H9 (cell line): ENCODE results near the gene WDR31. TPM values are rescaled to one million over a fixed set of nuclear protein-coding genes. Genes with fewer than 3 reads are reported as not detected.

Source experiments
- DNase-seq: peaks from one replicate; pipeline ENCODE4 v3.0.0-alpha.2; 2017
- H2AFZ ChIP-seq: one replicate; pipeline ENCODE4 v1.6.1; 2013; ENCODE audit warnings: mild to moderate bottlenecking, low read length, control low read depth, moderate library complexity
- H2AK5ac ChIP-seq: 2 replicates; pipeline ENCODE4 v1.6.1; 2013; ENCODE audit warnings: low read length, control low read depth, mixed read lengths; ENCODE audit not compliant: insufficient read length
- H2BK120ac ChIP-seq: one replicate; pipeline ENCODE4 v1.6.1; 2013; ENCODE audit warnings: low read depth, mild to moderate bottlenecking, low read length, control low read depth, inconsistent platforms; ENCODE audit not compliant: poor library complexity, severe bottlenecking
- H2BK12ac ChIP-seq: 2 replicates; pipeline ENCODE4 v1.6.1; 2013; ENCODE audit warnings: low read length, control low read depth, mixed read lengths, low read depth; ENCODE audit not compliant: insufficient read length
- H2BK15ac ChIP-seq: 2 replicates; pipeline ENCODE4 v1.6.1; 2013; ENCODE audit warnings: low read depth, low read length, control low read depth
- H2BK20ac ChIP-seq: one replicate; pipeline ENCODE4 v1.6.1; 2013; ENCODE audit warnings: low read depth, mild to moderate bottlenecking, low read length, control low read depth, inconsistent platforms; ENCODE audit not compliant: poor library complexity, severe bottlenecking
- H2BK5ac ChIP-seq: 2 replicates; pipeline ENCODE4 v1.6.1; 2013; ENCODE audit warnings: low read length, control low read depth, mixed read lengths; ENCODE audit not compliant: insufficient read length
- H3K14ac ChIP-seq: 2 replicates; pipeline ENCODE4 v1.6.1; 2013; ENCODE audit warnings: low read length, control low read depth; ENCODE audit not compliant: insufficient read depth
- H3K18ac ChIP-seq: 2 replicates; pipeline ENCODE4 v1.6.1; 2013; ENCODE audit warnings: low read depth, mild to moderate bottlenecking, mixed read lengths, low read length, control low read depth; ENCODE audit not compliant: insufficient read length
- H3K23ac ChIP-seq: 2 replicates; pipeline ENCODE4 v1.6.1; 2013; ENCODE audit warnings: low read length, control low read depth, mixed read lengths, low read depth; ENCODE audit not compliant: insufficient read length
- H3K23me2 ChIP-seq: 2 replicates; pipeline ENCODE4 v1.6.1; 2013; ENCODE audit warnings: low read depth, mild to moderate bottlenecking, mixed read lengths, low read length, control low read depth; ENCODE audit not compliant: insufficient read length, poor library complexity, severe bottlenecking
- H3K27ac ChIP-seq: 2 replicates; pipeline ENCODE4 v1.5.1; 2013; ENCODE audit warnings: low read length, control low read depth, mixed read lengths, low read depth; ENCODE audit not compliant: insufficient read length
- H3K27me3 ChIP-seq: 2 replicates; pipeline ENCODE4 v1.6.1; 2013; ENCODE audit warnings: low read length, control low read depth, inconsistent platforms; ENCODE audit not compliant: insufficient read depth
- H3K4ac ChIP-seq: 2 replicates; pipeline ENCODE4 v1.6.1; 2013; ENCODE audit warnings: low read depth, mild to moderate bottlenecking, control low read depth, inconsistent platforms, low read length, moderate library complexity
- H3K4me1 ChIP-seq: 2 replicates; pipeline ENCODE4 v1.6.1; 2013; ENCODE audit warnings: low read length, control low read depth, inconsistent platforms; ENCODE audit not compliant: insufficient read depth
- H3K4me2 ChIP-seq: 2 replicates; pipeline ENCODE4 v1.6.1; 2013; ENCODE audit warnings: low read length, control low read depth, mixed read lengths; ENCODE audit not compliant: insufficient read length, insufficient read depth
- H3K56ac ChIP-seq: 2 replicates; pipeline ENCODE4 v1.6.1; 2013; ENCODE audit warnings: low read depth, mild to moderate bottlenecking, mixed read lengths, low read length, control low read depth; ENCODE audit not compliant: insufficient read length
- H3K79me1 ChIP-seq: 2 replicates; pipeline ENCODE4 v1.6.1; 2013; ENCODE audit warnings: low read depth, mild to moderate bottlenecking, moderate library complexity, low read length, control low read depth, inconsistent platforms; ENCODE audit not compliant: insufficient read depth, poor library complexity, severe bottlenecking
- H3K79me2 ChIP-seq: 2 replicates; pipeline ENCODE4 v1.6.1; 2013; ENCODE audit warnings: low read length, control low read depth, inconsistent platforms; ENCODE audit not compliant: insufficient read depth
- H3K9ac ChIP-seq: 2 replicates; pipeline ENCODE4 v1.6.1; 2013; ENCODE audit warnings: low read length, control low read depth, mixed read lengths; ENCODE audit not compliant: insufficient read length; ENCODE audit errors: extremely low read depth
- H3K9me3 ChIP-seq: one replicate; pipeline ENCODE4 v1.6.1; 2013; ENCODE audit warnings: low read depth, low read length, inconsistent platforms; ENCODE audit not compliant: control insufficient read depth
- H3T11ph ChIP-seq: one replicate; pipeline ENCODE4 v1.6.1; 2013; ENCODE audit warnings: mild to moderate bottlenecking, low read length, control low read depth, inconsistent platforms
- H4K20me1 ChIP-seq: one replicate; pipeline ENCODE4 v1.6.1; 2013; ENCODE audit not compliant: control insufficient read depth, insufficient read length, insufficient read depth
- H4K5ac ChIP-seq: 2 replicates; pipeline ENCODE4 v1.6.1; 2013; ENCODE audit warnings: low read depth, mild to moderate bottlenecking, mixed read lengths, low read length, control low read depth; ENCODE audit not compliant: insufficient read length
- H4K8ac ChIP-seq: replicated peaks from 2 replicates; pipeline ENCODE4 v1.6.1; 2013; ENCODE audit warnings: low read length, control low read depth, mixed read lengths, low read depth; ENCODE audit not compliant: insufficient read length
- H4K91ac ChIP-seq: 2 replicates; pipeline ENCODE4 v1.6.1; 2013; ENCODE audit warnings: low read depth, mild to moderate bottlenecking, moderate library complexity, mixed read lengths, low read length, control low read depth; ENCODE audit not compliant: insufficient read length
- H3K27ac Mint-ChIP-seq, 3 experiments: 2 replicates in 2 of 3; 3 replicates in 1 of 3; pipeline ENCODE4 v1.8.0; 2020 to 2021; ENCODE audit warnings: mixed read lengths in 3 of 3, mild to moderate bottlenecking in 1 of 3, moderate library complexity in 1 of 3
- H3K27me3 Mint-ChIP-seq: 2 replicates; pipeline ENCODE4 v1.8.0; 2021; ENCODE audit warnings: low read depth, mild to moderate bottlenecking, moderate library complexity, mixed read lengths
- H3K36me3 Mint-ChIP-seq, 3 experiments: 2 replicates in 2 of 3; 3 replicates in 1 of 3; pipeline ENCODE4 v1.8.0; 2020 to 2021; ENCODE audit warnings: low read depth in 3 of 3, mixed read lengths in 3 of 3; ENCODE audit not compliant: insufficient read depth in 1 of 3
- H3K4me1 Mint-ChIP-seq, 2 experiments: 2 replicates each; pipeline ENCODE4 v1.8.0; 2020; ENCODE audit warnings: mixed read lengths in 2 of 2
- H3K4me3 Mint-ChIP-seq, 2 experiments: 2 replicates in 1 of 2; 3 replicates in 1 of 2; pipeline ENCODE4 v1.8.0; 2020 to 2021; ENCODE audit warnings: mild to moderate bottlenecking in 2 of 2, mixed read lengths in 2 of 2, moderate library complexity in 1 of 2
- H3K9me3 Mint-ChIP-seq, 2 experiments: 2 replicates in 1 of 2; 3 replicates in 1 of 2; pipeline ENCODE4 v1.8.0; 2020; ENCODE audit warnings: mild to moderate bottlenecking in 2 of 2, mixed read lengths in 2 of 2, moderate library complexity in 1 of 2
- CTCF ChIP-seq: fragments of 200-600 bp; sonication (generic); conservative IDR thresholded peaks from 3 replicates; pipeline ENCODE4 v1.8.0; 2021; ENCODE audit warnings: antibody characterized with exemption, mild to moderate bottlenecking
- WGBS: extraction: QIAGEN DNeasy Blood & Tissue Kit; methylation state at CpG from one replicate; pipeline ENCODE4 v1.1.7; 2013; ENCODE audit warnings: missing lambda C conversion rate, low lambda C conversion rate, mixed read lengths; ENCODE audit not compliant: insufficient read length; ENCODE audit errors: extremely low coverage; 5-methylcytosine and 5-hydroxymethylcytosine counted together
- total RNA-seq: library from RNA; stranded (reverse); gene quantifications from 2 replicates; pipeline ENCODE4 v1.2.1, GENCODE V29; 2021

Gene WDR31
- total RNA-seq, 1 experiment from 2014 or later = 0.72 TPM

DNA sequence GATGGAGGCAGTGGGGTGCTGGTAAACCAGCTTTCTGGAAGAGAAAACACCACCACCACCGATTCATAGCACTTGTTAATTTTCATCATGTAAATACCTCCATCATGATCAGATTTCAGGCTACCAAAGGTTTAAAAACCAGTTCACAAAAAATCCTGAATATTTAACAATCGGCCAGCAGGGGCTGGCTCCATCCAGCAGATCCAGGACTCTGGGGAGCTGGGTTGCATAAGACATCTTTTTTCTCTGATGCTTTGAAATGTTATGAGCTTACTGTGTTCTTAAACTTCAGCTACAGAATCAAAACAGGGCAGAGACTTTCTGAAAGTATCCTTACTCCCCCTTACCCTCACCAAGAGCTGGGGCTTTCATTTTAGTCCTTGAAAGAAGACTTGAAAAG lies 22.3 kb downstream of the WDR31 start:
- Histone ChIP-seq H2BK20ac (no peak overlapping the region), H4K5ac (no peak overlapping the region), H3K14ac (no peak overlapping the region), H2BK120ac (no peak overlapping the region), H3K9me3 (no peaks in the 10 kb centered on the region), H3K4me2 (no peak overlapping the region), H3K27ac (no peak overlapping the region), H3K56ac (no peak overlapping the region), H2AK5ac (no peak overlapping the region), H4K91ac (no peak overlapping the region), H2AFZ (no peak overlapping the region), H3K18ac (no peak overlapping the region), H3K79me1 (no peaks in the 10 kb centered on the region), H2BK5ac (no peak overlapping the region), H3K27me3 (no peaks in the 10 kb centered on the region; the same call in 1 of the 2 replicates), H3K23me2 (no peaks in the 10 kb centered on the region), H2BK12ac (no peak overlapping the region), H3K79me2 (no peaks in the 10 kb centered on the region), H3K23ac (no peak overlapping the region), H3K4ac (no peak overlapping the region), H2BK15ac (no peak overlapping the region), H4K8ac (no peak overlapping the region), H3K9ac (no peak overlapping the region), H3T11ph (no peak overlapping the region), H3K4me1 (no peaks in the 10 kb centered on the region), H4K20me1 (no peaks in the 10 kb centered on the region)
- TF ChIP-seq CTCF = no peak; the same call in 1 of the 3 replicates
- WGBS = no CpG with 5 or more reads among the region's 2 CpGs
- Mint-ChIP-seq H3K4me1 (no peaks in the 10 kb centered on the region; a peak in 1 of 4 replicates), H3K36me3 (no peaks in the 10 kb centered on the region), H3K27ac (no peak overlapping the region), H3K27me3 (peaks cover 7% of the 10 kb centered on the region; the same call in 1 of the 2 replicates), H3K4me3 (no peak overlapping the region), H3K9me3 (no peaks in the 10 kb centered on the region)
- DNase-seq = no peak
